GM18511 (cell line): Measurements from ENCODE around the gene FGGY.
A peak's percentile ranks its signal among the peaks of the same experiment; 100 is the strongest.
"Not testable (repeated sequence)": the region's sequence is repeated elsewhere in the genome, so short reads cannot be mapped to it uniquely, and the experiment has no call there.

Experiments
- ATAC-seq: cut with Tn5 transposase; IDR thresholded peaks from one replicate; pipeline ENCODE4 v1.9.1; 2021; ENCODE audit warnings: mild to moderate bottlenecking, moderate library complexity; ENCODE audit not compliant: unreplicated experiment

The FGGY gene

GRCh38 chr1:59432531-59433439 is 135.9 kb downstream of the FGGY start:
- ATAC-seq = peak; percentile 98

- ATAC-seq = peak; percentile 1
Observed at GRCh38 chr1:59433440-59433813, 136.5 kb downstream of the FGGY start.

GRCh38 chr1:59434336-59434735 is 137.4 kb downstream of the FGGY start:
- ATAC-seq = no peak

GRCh38 chr1:59436637-59437036 is 139.7 kb downstream of the FGGY start:
- no peak for ATAC-seq

- no peak for ATAC-seq
Observed at GRCh38 chr1:59438058-59438560, 141.2 kb downstream of the FGGY start.

GRCh38 chr1:59442492-59442891 is 145.6 kb downstream of the FGGY start:
- ATAC-seq = no peak

- no peak for ATAC-seq
Observed at GRCh38 chr1:59443310-59443709, 146.4 kb downstream of the FGGY start.

- no peak for ATAC-seq
Observed at GRCh38 chr1:59444520-59444919, 147.6 kb downstream of the FGGY start.

- no peak for ATAC-seq
Observed at GRCh38 chr1:59445040-59445439, 148.1 kb downstream of the FGGY start.

- ATAC-seq = no peak
Observed at GRCh38 chr1:59446257-59446901, 149.5 kb downstream of the FGGY start.

- no peak for ATAC-seq
Observed at GRCh38 chr1:59452026-59452425, 155.1 kb downstream of the FGGY start.

- no peak for ATAC-seq
Observed at GRCh38 chr1:59452559-59452958, 155.7 kb downstream of the FGGY start.

- ATAC-seq = no peak
Observed at GRCh38 chr1:59453297-59453968, 156.5 kb downstream of the FGGY start.

- no peak for ATAC-seq
Observed at GRCh38 chr1:59455206-59455605, 158.3 kb downstream of the FGGY start.

GRCh38 chr1:59457786-59458185 is 160.9 kb downstream of the FGGY start:
- no peak for ATAC-seq

- ATAC-seq = no peak
Observed at GRCh38 chr1:59458884-59459283, 162.0 kb downstream of the FGGY start.

- ATAC-seq = not testable (repeated sequence)
Observed at GRCh38 chr1:59462942-59463341, 166.0 kb downstream of the FGGY start.

GRCh38 chr1:59465478-59465877 is 168.6 kb downstream of the FGGY start:
- ATAC-seq = not testable (repeated sequence)

- ATAC-seq = no peak
Observed at GRCh38 chr1:59468828-59469428, 172.0 kb downstream of the FGGY start.

- not testable (repeated sequence) for ATAC-seq
Observed at GRCh38 chr1:59471991-59472570, 175.2 kb downstream of the FGGY start.

GRCh38 chr1:59473831-59474230 is 176.9 kb downstream of the FGGY start:
- no peak for ATAC-seq
